Gastroesophageal sphincter (tissue), 3 donors: ENCODE data around the gene VPS13D.

ENCODE experiments used
- POLR2A ChIP-seq, 2 donors: fragments of 450-650 bp; IDR thresholded peaks; one replicate each; pipeline ENCODE4 v1.6.1; 2017; ENCODE audit warnings: antibody characterized with exemption in 2 of 2, mild to moderate bottlenecking in 2 of 2, moderate library complexity in 1 of 2
- POLR2AphosphoS5 ChIP-seq: sonication (generic); formaldehyde crosslinking; IDR thresholded peaks from one replicate; pipeline ENCODE4 v1.6.1; 2017; ENCODE audit warnings: antibody characterized with exemption
- TF ChIP-seq, protein P1 (sequence below), 4 experiments: fragments of 200-600 bp in 2 of 4; fragments of 450-650 bp in 2 of 4; sonication (generic) in 1 of 4; IDR thresholded peaks; one replicate each; pipeline ENCODE4 v1.5.1; 2017 to 2019; ENCODE audit warnings: antibody characterized with exemption in 4 of 4, mild to moderate bottlenecking in 2 of 4, moderate library complexity in 2 of 4

GRCh38 chr1:12356004-12356890 lies 126.4 kb downstream of the VPS13D start:
- TF ChIP-seq, protein P1, sequence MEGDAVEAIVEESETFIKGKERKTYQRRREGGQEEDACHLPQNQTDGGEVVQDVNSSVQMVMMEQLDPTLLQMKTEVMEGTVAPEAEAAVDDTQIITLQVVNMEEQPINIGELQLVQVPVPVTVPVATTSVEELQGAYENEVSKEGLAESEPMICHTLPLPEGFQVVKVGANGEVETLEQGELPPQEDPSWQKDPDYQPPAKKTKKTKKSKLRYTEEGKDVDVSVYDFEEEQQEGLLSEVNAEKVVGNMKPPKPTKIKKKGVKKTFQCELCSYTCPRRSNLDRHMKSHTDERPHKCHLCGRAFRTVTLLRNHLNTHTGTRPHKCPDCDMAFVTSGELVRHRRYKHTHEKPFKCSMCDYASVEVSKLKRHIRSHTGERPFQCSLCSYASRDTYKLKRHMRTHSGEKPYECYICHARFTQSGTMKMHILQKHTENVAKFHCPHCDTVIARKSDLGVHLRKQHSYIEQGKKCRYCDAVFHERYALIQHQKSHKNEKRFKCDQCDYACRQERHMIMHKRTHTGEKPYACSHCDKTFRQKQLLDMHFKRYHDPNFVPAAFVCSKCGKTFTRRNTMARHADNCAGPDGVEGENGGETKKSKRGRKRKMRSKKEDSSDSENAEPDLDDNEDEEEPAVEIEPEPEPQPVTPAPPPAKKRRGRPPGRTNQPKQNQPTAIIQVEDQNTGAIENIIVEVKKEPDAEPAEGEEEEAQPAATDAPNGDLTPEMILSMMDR (IDR thresholded peaks at IDR 0.05) = no peak
- TF ChIP-seq POLR2A (IDR thresholded peaks at IDR 0.05) (no peak), POLR2AphosphoS5 (no peak)
